Activated CD4-positive, alpha-beta memory T cell treated with anti-CD3 and anti-CD28 coated beads for 36 hours (primary cell): ENCODE results near the gene ASAP2. TPM values are rescaled to one million over a fixed set of nuclear protein-coding genes. Genes with fewer than 3 reads are reported as not detected.

Source experiments
- CTCF ChIA-PET: fragments of 350-600 bp; sonication (Branson Sonifier 250); formaldehyde crosslinking; loops from one replicate; lab custom pipeline; 2021; ENCODE audit warnings: antibody characterized with exemption, inconsistent platforms; lab: Charles Lee
- POLR2A ChIA-PET: fragments of 350-600 bp; sonication (Branson Sonifier 250); formaldehyde crosslinking; loops from one replicate; lab custom pipeline; 2021; ENCODE audit warnings: antibody characterized with exemption; lab: Charles Lee
- DNase-seq: peaks from one replicate; pipeline ENCODE4 v3.0.0-alpha.2; 2020
- H3K27ac Mint-ChIP-seq: one replicate; pipeline ENCODE4 v1.8.0; 2021; ENCODE audit warnings: mixed read lengths
- H3K27me3 Mint-ChIP-seq: one replicate; pipeline ENCODE4 v1.8.0; 2021; ENCODE audit warnings: mixed read lengths
- H3K36me3 Mint-ChIP-seq: one replicate; pipeline ENCODE4 v1.8.0; 2021; ENCODE audit warnings: mixed read lengths
- H3K4me1 Mint-ChIP-seq: one replicate; pipeline ENCODE4 v1.8.0; 2021; ENCODE audit warnings: low read depth, mixed read lengths
- H3K4me3 Mint-ChIP-seq: one replicate; pipeline ENCODE4 v1.8.0; 2021; ENCODE audit warnings: mild to moderate bottlenecking, mixed read lengths
- H3K9me3 Mint-ChIP-seq: one replicate; pipeline ENCODE4 v1.8.0; 2021; ENCODE audit warnings: mixed read lengths
- intact Hi-C: fragments of 100-400 bp; cut with micrococcal nuclease; formaldehyde crosslinking; loops from one replicate; pipeline ENCODE4 v1.15.1; 2023
- total RNA-seq, 2 experiments: library from RNA; stranded (reverse); gene quantifications; one replicate each; pipeline ENCODE4 v1.2.3, GENCODE V29; 2021

The ASAP2 gene
- total RNA-seq, 2 experiments from 2014 or later, result 0.26 to 0.97 TPM

- POLR2A ChIA-PET, result no interaction called here
- Mint-ChIP-seq H3K27me3 (peaks cover 6% of the 10 kb centered on the region), H3K9me3 (no peaks in the 10 kb centered on the region), H3K27ac (no peak overlapping the region), H3K4me3 (no peak overlapping the region), H3K36me3 (no peaks in the 10 kb centered on the region), H3K4me1 (no peaks in the 10 kb centered on the region)
- no peak for DNase-seq
- CTCF ChIA-PET, result no interaction called here
- intact Hi-C loops, result no loop called here
These were observed 139.4 kb downstream of the ASAP2 start for GRCh38 chr2:9345997-9346396.

GRCh38 chr2:9346885-9347284 is 140.3 kb downstream of the ASAP2 start:
- H3K4me1 Mint-ChIP-seq, result no peaks in the 10 kb centered on the region
- intact Hi-C loops, result no loop called here
- H3K36me3 Mint-ChIP-seq, result no peaks in the 10 kb centered on the region
- POLR2A ChIA-PET, result no interaction called here
- CTCF ChIA-PET, result no interaction called here
- peaks cover 6% of the 10 kb centered on the region for H3K27me3 Mint-ChIP-seq
- no peak for DNase-seq
- H3K4me3 Mint-ChIP-seq, result no peak overlapping the region
- H3K27ac Mint-ChIP-seq, result no peak overlapping the region
- no peaks in the 10 kb centered on the region for H3K9me3 Mint-ChIP-seq

- H3K9me3 Mint-ChIP-seq, result no peaks in the 10 kb centered on the region
- H3K4me1 Mint-ChIP-seq, result no peaks in the 10 kb centered on the region
- peaks cover 6% of the 10 kb centered on the region for H3K27me3 Mint-ChIP-seq
- POLR2A ChIA-PET, result no interaction called here
- CTCF ChIA-PET, result no interaction called here
- no peak overlapping the region for H3K4me3 Mint-ChIP-seq
- intact Hi-C loops, result no loop called here
- no peak for DNase-seq
- no peak overlapping the region for H3K27ac Mint-ChIP-seq
- H3K36me3 Mint-ChIP-seq, result no peaks in the 10 kb centered on the region
These were observed 140.8 kb downstream of the ASAP2 start for GRCh38 chr2:9347411-9347881.

GRCh38 chr2:9354318-9354717 is 147.7 kb downstream of the ASAP2 start:
- H3K27me3 Mint-ChIP-seq, result peaks cover 25% of the 10 kb centered on the region
- H3K9me3 Mint-ChIP-seq, result no peaks in the 10 kb centered on the region
- ChIA-PET CTCF (no interaction called here), POLR2A (no interaction called here)
- no peak overlapping the region for H3K27ac Mint-ChIP-seq
- H3K36me3 Mint-ChIP-seq, result no peaks in the 10 kb centered on the region
- no peak for DNase-seq
- peaks cover 4% of the 10 kb centered on the region for H3K4me1 Mint-ChIP-seq
- H3K4me3 Mint-ChIP-seq, result no peak overlapping the region
- intact Hi-C loops, result no loop called here

- Mint-ChIP-seq H3K4me3 (no peak overlapping the region), H3K36me3 (no peaks in the 10 kb centered on the region), H3K27ac (no peak overlapping the region), H3K27me3 (peaks cover 26% of the 10 kb centered on the region), H3K9me3 (no peaks in the 10 kb centered on the region), H3K4me1 (peaks cover 4% of the 10 kb centered on the region)
- intact Hi-C loops, result no loop called here
- DNase-seq, result no peak
- ChIA-PET POLR2A (no interaction called here), CTCF (no interaction called here)
These were observed 148.7 kb downstream of the ASAP2 start for GRCh38 chr2:9355270-9355669.

- H3K9me3 Mint-ChIP-seq, result no peaks in the 10 kb centered on the region
- ChIA-PET POLR2A (no interaction called here), CTCF (no interaction called here)
- H3K4me1 Mint-ChIP-seq, result peaks cover 4% of the 10 kb centered on the region
- intact Hi-C loops, result no loop called here
- no peaks in the 10 kb centered on the region for H3K36me3 Mint-ChIP-seq
- DNase-seq, result no peak
- H3K4me3 Mint-ChIP-seq, result no peak overlapping the region
- peaks cover 26% of the 10 kb centered on the region for H3K27me3 Mint-ChIP-seq
- H3K27ac Mint-ChIP-seq, result no peak overlapping the region
These were observed 149.1 kb downstream of the ASAP2 start for GRCh38 chr2:9355716-9356115.

GRCh38 chr2:9356261-9356660 is 149.6 kb downstream of the ASAP2 start:
- Mint-ChIP-seq H3K4me3 (no peak overlapping the region), H3K36me3 (no peaks in the 10 kb centered on the region), H3K27ac (no peak overlapping the region), H3K9me3 (no peaks in the 10 kb centered on the region), H3K27me3 (peaks cover 26% of the 10 kb centered on the region), H3K4me1 (peaks cover 4% of the 10 kb centered on the region)
- intact Hi-C loops, result no loop called here
- no peak for DNase-seq
- POLR2A ChIA-PET, result no interaction called here
- CTCF ChIA-PET, result no interaction called here

- intact Hi-C loops, result no loop called here
- CTCF ChIA-PET, result interaction anchor here (1.6 kb wide), 1 partner anchor 10 kb away, joined by 4 read pairs; no protein-coding TSS in a partner anchor
- Mint-ChIP-seq H3K27ac (no peak overlapping the region), H3K4me1 (peaks cover 4% of the 10 kb centered on the region), H3K4me3 (no peak overlapping the region), H3K27me3 (peaks cover 26% of the 10 kb centered on the region), H3K9me3 (no peaks in the 10 kb centered on the region), H3K36me3 (no peaks in the 10 kb centered on the region)
- POLR2A ChIA-PET, result no interaction called here
- no peak for DNase-seq
These were observed 152.2 kb downstream of the ASAP2 start for GRCh38 chr2:9358846-9359245.

GRCh38 chr2:9359463-9359862 is 152.9 kb downstream of the ASAP2 start:
- Mint-ChIP-seq H3K27me3 (peaks cover 25% of the 10 kb centered on the region), H3K27ac (no peak overlapping the region), H3K36me3 (no peaks in the 10 kb centered on the region), H3K4me1 (peaks cover 4% of the 10 kb centered on the region), H3K4me3 (no peak overlapping the region), H3K9me3 (no peaks in the 10 kb centered on the region)
- no peak for DNase-seq
- POLR2A ChIA-PET, result no interaction called here
- intact Hi-C loops, result no loop called here
- CTCF ChIA-PET, result interaction anchor here (1.6 kb wide), 1 partner anchor 10 kb away, joined by 4 read pairs; no protein-coding TSS in a partner anchor

GRCh38 chr2:9360110-9360509 is 153.5 kb downstream of the ASAP2 start:
- Mint-ChIP-seq H3K36me3 (no peaks in the 10 kb centered on the region), H3K4me1 (peaks cover 4% of the 10 kb centered on the region), H3K27me3 (peaks cover 23% of the 10 kb centered on the region), H3K9me3 (no peaks in the 10 kb centered on the region), H3K27ac (no peak overlapping the region), H3K4me3 (no peak overlapping the region)
- no peak for DNase-seq
- intact Hi-C loops, result no loop called here
- CTCF ChIA-PET, result interaction anchor here (1.6 kb wide), 1 partner anchor 9 kb away, joined by 4 read pairs; no protein-coding TSS in a partner anchor
- POLR2A ChIA-PET, result no interaction called here

GRCh38 chr2:9360701-9361100 is 154.1 kb downstream of the ASAP2 start:
- H3K4me1 Mint-ChIP-seq, result peaks cover 4% of the 10 kb centered on the region
- no peak overlapping the region for H3K4me3 Mint-ChIP-seq
- CTCF ChIA-PET, result no interaction called here
- DNase-seq, result no peak
- H3K9me3 Mint-ChIP-seq, result no peaks in the 10 kb centered on the region
- H3K27me3 Mint-ChIP-seq, result peaks cover 22% of the 10 kb centered on the region
- POLR2A ChIA-PET, result no interaction called here
- no peaks in the 10 kb centered on the region for H3K36me3 Mint-ChIP-seq
- intact Hi-C loops, result no loop called here
- no peak overlapping the region for H3K27ac Mint-ChIP-seq

GRCh38 chr2:9364373-9364772 is 157.8 kb downstream of the ASAP2 start:
- no peak overlapping the region for H3K27ac Mint-ChIP-seq
- intact Hi-C loops, result no loop called here

GRCh38 chr2:9364791-9365497 is 158.3 kb downstream of the ASAP2 start:
- Mint-ChIP-seq H3K27ac (no peak overlapping the region), H3K36me3 (no peaks in the 10 kb centered on the region), H3K4me1 (peaks cover under 1% of the 10 kb centered on the region), H3K4me3 (no peak overlapping the region), H3K9me3 (no peaks in the 10 kb centered on the region), H3K27me3 (peaks cover 8% of the 10 kb centered on the region)
- intact Hi-C loops, result no loop called here
- DNase-seq, result no peak
- ChIA-PET POLR2A (no interaction called here), CTCF (interaction anchor here (0.9 kb wide), 1 partner anchor 225 kb away, joined by 3 read pairs; no protein-coding TSS in a partner anchor)

More at GRCh38 chr2:9364373-9364772, 157.8 kb downstream of the ASAP2 start:
- ChIA-PET CTCF (interaction anchor here (0.9 kb wide), 1 partner anchor 225 kb away, joined by 3 read pairs; no protein-coding TSS in a partner anchor), POLR2A (no interaction called here)
- no peak for DNase-seq
- H3K27me3 Mint-ChIP-seq, result peaks cover 7% of the 10 kb centered on the region
- no peaks in the 10 kb centered on the region for H3K4me1 Mint-ChIP-seq
- no peaks in the 10 kb centered on the region for H3K9me3 Mint-ChIP-seq
- no peaks in the 10 kb centered on the region for H3K36me3 Mint-ChIP-seq
- H3K4me3 Mint-ChIP-seq, result no peak overlapping the region
